HuH-7.5 (cell line): ENCODE data around the gene RFC4.
A peak's percentile ranks its signal among the peaks of the same experiment; 100 is the strongest.

ENCODE experiments used
- DNase-seq: peaks from one replicate; pipeline ENCODE4 v3.0.0; 2011; ENCODE audit warnings: low spot score

The RFC4 gene

DNA sequence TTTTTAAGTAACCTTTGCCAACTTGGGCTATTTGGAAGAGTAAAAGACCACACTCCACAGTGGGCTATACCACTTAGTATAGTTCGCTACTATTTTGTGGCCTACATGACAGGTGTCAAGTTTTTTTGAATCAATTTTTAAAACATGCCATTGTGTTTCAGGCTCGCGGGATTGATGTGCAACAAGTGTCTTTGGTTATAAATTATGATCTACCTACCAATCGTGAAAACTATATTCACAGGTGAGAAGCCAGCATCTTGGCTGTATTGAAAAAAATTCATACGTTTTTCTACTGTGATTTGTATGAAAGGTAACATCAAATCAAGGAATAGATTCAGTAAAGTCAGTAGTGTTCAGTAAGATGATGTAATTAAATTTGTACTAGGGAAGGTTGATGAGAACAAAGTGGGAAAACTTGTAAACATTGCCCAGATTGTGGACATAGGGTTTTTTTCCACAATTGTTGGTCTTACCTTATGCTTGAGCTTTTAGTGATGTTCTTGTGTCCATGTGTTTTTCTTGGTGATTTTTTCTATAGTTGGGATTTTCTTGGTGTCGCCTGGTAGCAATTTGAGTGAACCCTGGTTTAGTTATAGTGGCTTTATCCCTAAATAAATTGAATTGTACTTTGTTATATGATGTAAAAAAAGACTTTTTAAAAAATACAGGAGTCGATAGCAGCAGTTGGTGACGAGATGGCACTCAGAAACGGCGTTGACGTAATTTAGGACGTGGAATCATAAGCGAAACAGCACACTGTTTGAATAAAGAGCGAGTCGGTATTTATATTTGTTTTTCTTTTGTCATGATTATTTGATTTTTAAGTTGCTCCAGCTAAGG, 18.4 kb downstream of the RFC4 start:
- DNase-seq, result no peak

DNA sequence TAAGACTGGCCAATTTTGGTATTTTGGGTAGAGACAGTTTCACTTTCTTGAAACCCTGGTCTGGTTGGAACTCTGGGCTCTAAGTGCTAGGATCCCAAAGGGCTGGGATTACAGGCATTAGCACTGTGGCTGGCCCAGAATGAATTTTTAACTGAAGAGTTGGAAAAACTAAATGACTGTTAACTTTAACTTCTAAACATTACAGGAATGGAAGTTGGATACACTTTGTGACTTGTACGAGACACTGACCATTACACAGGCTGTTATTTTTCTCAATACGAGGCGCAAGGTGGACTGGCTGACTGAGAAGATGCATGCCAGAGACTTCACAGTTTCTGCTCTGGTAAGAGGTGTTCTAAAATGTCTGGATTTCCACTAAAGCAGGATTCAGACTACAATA, 19.4 kb downstream of the RFC4 start:
- no peak for DNase-seq

DNA sequence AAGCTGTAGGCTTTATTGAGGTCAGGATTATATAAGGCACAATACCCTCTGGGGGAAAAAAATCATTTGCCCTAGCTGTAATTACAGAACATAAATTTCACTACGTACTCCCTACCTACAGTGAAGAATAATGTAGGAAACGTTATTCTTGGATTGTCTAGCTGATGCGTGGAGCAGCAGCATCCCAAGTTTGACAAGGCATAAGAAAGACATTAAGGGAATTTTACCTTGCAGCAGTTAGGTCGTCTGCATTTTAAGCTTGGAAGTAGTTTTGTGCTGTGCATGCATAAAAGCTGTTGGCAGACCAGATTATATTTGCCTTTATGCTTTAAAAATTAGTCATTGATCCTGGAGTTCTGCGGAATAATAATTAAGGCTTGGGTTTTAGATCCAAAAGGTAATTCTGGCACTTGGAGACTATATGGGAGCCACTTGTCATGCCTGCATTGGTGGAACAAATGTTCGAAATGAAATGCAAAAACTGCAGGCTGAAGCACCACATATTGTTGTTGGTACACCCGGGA, 20.7 kb downstream of the RFC4 start:
- no peak for DNase-seq

DNA sequence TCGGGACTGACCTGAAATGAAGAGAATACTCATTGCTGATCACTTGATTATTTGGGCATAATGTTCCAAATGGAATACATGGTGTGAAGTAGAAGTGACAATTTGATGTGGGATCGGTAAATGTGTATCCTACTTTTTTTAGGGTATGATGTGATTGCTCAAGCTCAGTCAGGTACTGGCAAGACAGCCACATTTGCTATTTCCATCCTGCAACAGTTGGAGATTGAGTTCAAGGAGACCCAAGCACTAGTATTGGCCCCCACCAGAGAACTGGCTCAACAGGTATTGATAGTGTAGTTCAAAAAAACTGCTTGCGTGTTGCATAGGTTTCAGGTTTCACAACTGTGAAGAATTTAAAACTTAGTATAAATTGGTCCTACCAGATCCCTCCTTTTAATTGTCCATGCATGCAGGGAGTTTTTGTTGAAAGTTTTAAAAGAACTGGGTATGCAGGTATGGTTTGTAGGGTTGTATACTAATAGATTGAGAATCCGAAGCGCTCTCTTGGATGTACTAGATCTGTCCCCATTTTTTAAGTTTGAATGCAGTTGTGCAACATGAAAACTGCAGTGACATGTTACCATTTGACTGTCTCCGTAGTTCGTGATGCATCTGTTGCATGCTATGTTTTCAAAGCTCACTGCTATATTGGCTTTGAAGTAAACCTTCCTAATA, 21.3 kb downstream of the RFC4 start:
- no peak for DNase-seq

DNA sequence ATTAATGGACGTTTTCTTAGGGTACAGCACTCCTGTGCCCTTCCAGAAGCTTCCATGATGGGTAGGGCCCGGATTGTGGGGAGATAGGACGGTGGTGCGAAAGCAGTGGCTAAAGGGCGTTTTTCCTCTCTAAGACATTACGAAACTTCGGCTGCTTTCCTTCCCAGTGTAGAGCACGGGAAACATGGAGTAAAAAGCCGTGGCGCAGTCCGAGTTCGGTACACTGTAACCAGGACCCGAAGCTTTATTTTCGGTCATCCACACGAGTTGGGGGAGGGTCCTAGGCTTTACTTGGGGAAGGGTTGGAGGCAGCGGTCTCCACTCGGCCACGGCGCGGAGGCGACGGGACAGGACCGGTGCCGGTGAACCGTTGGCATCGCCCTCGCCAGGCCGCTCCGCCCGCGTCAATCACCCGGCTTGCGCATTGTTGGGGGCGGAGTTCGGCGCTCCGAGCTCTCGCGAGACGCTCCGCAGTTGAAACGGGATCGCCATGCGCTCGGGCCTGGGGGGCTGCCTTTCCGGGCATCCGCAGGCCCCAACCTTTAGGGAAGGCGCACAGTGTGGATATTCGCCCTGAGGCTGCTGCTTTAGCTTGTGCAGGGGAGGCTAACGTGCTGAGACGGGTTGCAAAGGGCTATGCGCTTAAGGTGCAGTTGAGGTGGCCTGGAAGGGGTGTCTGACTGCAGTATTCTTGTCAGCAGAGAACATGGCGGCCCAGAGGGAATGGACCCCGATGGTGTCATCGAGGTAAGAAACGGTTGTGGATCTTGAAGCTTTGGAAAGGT, 22.4 kb downstream of the RFC4 start:
- DNase-seq, result no peak

DNA sequence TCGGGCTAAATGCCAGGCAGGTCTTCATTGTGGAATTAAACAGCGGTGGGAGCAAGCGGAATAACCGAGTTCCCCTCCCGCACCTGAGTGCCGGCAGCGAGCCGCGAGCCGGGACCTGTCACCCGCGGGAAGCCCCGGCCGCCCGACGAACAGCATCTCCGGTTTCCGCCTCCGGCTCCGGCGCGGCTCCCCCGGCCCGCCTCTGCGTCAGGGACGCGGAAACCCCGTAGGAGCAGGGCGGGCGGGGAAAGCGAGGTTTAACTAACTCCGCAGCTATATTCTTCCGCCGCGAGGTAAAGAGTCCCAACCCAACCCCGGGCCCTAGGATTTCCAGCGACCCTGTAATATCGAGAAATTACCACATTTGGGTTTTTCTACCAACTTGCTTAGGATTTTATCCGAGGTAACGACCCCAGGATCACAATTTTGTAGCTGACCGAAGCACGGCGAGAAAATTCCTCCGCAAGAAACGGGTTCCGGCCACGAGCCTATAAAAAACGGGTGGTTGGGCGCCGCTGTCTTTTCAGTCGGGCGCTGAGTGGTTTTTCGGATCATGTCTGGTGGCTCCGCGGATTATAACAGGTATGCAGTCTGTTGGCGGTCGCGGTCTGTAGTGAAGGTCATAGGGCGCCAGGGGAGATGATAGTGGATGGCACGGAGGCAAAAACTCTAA, 23.1 kb downstream of the RFC4 start, which contains the start of gene EIF4A2:
TSS of gene EIF4A2 (plus strand) at position 520 of the 673 bp plus-strand sequence. CDS start at position 554, 34 bp downstream.
- peak; percentile 76 for DNase-seq

DNA sequence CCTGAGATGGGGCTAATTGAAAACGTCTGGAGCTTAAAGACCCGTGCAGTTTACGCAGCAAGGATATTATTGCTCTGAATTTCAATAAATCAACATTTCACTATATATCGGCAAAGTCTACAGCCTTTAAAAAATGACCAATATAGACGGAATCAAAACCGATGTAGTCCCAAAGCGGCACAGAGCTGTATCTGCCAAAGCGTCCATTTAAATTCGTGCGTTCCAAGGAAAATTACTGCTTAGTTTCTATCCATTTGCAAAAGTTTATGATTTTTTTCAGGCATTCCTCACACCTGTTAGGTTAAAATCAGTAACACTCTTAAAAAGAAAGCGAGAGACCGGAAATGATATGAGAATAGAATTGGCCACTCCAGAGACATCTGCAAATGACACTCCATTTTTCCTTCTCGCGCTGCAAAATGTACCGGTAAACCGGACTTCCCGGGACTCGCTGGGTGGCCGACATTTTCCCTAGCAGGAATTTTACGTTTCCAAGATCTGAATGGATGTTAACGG, 23.7 kb downstream of the RFC4 start:
- no peak for DNase-seq

DNA sequence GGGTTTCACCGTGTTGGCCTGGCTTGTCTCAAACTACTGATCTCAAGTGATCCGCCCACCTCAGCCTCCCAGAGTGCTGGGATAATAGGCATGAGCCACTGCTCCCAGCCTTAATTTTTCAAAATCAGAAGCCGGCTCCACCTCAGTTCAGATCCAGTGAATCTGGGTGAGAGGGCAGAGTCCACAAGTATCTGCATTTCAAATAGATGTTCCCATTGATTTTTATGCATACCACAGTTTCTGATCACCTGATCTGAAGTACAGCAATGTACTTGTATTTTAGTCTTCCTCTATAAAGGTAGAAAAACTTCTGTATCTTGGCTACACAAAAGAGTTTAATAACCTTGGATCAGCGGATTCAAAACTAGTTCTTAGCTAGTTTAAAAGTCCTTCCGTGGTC, 27.1 kb downstream of the RFC4 start:
- DNase-seq, result no peak

DNA sequence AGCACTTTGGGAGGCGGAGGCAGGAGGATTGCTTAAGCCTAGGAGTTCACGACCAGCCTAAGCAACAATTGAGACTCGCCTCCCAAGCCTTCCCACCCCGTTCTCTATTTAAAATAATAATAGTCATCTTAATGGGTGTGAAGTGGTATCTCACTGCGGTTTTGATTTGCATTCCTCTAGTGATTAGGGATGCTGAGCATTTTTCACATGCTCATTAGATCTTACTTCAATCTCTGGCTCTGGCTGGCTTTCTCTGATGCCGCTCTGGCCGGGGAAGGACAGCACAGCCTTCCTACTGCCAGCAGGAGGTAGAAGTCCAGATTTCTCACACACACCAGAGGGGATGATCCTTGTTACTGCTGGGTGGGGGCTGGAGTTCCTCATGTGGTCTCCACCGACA, 30.3 kb downstream of the RFC4 start:
- no peak for DNase-seq

DNA sequence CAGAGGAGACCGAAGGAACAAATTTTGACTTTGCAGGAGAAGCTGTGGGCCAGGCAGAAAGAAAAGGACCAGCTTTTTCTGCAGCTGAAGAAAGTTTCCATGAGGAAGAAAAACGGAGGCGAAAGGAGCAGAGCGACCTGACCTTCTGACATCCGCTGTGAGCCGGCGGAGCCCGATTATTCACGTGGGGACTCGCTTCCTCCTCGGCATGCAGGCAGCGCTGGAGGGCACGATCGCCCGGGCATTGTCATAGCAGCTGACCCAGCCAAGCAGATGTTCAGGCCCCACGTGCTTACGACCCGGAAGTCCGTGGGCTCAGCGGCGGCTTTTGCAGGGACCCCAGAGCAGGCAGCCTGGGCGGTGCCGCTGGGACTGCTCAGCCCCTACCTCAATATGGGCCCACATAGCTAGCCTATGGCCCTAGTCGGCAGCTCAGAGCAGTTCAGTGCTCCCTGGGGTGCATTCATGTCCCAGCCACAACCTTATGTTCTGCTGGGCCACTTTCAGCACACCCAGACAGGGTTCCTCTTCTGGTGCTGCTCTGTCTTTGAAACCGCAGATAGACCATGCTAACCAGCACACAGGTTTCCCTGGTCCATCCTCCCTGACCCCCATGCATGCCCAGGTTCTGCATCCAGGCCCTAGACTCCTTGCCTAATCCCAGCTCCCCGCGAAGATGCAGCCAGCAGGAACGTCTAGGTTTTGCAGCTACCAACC, 33.4 kb downstream of the RFC4 start:
- no peak for DNase-seq

DNA sequence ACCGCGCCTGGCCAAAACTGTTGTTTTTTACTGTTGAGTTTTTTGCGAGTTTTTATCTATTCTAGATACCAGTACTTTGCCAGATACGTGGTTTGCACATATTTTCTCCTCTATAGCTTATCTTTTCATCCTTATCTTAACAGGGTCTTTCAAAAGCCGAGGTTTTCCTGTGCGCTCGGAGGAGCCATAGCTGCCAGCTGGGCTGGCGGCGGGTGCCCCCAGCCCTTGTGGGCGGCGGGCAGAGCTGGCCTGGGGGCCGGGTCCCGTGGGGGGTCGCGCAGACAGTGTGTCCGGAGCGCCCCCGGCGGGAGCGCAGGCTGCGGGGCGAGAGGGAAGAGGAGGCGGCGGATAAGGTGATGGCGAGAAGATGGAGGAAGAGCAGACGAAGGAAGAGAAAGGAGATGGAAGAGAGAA, 34.0 kb downstream of the RFC4 start:
- no peak for DNase-seq

DNA sequence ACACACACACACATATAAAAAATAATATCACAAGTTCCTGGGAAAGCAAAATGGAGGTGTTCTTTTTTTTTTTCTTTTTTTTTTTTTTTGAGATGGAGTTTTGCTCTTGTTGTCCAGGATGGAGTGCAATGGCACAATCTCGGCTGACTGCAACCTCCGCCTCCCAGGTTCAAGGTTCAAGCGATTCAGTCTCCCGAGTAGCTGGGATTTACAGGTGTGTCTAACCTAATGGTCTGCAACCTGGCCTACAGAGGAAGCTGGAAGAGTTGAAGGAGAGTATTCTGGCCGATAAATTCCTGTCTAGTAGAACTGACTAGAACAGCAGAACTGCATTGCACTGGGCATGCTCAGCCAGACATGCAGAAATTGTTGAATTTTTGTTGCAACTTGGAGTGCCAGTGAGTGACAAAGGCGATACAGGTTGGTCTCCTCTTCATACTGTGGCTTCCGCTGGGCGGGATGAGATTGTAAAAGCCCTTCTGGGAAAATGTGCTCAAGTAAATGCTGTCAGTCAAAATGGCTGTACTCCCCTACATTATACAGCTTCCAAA, 45.3 kb downstream of the RFC4 start:
- DNase-seq, result no peak

DNA sequence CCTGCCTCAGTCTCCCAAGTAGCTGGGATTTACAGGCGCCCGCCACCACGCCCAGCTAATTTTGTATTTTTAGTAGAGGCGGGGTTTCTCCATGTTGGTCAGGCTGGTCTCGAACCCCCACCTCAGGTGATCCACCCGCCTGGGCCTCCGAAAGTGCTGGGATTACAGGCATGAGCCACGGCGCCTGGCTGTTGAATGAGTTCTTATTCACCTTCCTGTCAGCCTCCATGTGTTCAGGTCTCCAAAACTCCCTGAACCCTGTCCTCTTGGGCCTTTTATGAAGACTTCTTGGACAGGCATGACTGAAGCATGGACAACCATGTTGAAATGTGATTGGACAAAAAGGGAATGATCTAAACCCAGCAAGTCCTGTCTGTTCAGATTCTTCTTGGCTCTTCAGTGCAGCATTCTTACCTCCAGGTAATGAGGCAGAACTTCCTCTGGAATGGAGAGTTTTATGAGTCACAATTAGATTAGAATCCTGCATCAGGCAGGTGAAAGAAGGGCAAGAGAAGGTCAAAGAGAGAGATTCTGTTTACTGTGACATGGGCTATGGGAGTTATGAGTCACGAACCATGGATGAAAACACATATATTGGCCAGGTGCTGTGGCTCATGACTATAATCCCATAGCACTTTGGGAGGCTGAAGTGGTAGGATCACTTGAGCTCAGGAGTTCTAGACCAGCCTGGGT, 46.0 kb downstream of the RFC4 start:
- no peak for DNase-seq

DNA sequence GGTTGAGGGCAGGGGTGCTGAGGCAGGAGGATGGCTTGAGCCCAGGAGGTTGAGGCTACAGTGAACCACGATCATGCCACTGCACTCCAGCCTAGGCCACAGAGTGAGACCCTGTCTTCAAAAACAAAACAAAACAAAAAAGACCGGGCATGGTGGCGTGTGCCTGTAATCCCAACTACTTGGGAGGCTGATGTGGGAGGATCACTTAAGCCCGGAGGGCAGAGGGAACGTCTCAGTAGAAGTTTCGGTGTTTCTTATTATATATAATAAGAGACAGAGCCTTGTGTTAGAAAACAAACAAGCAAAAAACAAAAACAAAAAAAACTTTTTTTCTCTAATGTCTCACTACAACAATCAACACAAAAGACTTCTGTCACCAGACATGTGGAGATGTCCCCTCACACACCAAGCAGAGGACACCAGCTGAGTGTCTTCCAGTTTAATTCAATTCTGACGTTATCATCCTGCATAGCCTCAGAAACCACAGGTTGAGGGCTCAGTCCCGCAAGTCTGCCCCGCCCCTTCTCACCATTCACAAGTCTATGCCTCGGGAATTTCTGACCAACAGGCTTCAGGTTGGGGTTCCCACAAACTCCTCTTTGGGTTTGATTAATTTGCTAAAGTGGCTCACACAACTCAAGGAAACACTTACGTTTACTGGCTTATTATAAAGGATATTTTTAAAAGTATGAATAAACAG, 46.9 kb downstream of the RFC4 start:
- DNase-seq, result no peak

DNA sequence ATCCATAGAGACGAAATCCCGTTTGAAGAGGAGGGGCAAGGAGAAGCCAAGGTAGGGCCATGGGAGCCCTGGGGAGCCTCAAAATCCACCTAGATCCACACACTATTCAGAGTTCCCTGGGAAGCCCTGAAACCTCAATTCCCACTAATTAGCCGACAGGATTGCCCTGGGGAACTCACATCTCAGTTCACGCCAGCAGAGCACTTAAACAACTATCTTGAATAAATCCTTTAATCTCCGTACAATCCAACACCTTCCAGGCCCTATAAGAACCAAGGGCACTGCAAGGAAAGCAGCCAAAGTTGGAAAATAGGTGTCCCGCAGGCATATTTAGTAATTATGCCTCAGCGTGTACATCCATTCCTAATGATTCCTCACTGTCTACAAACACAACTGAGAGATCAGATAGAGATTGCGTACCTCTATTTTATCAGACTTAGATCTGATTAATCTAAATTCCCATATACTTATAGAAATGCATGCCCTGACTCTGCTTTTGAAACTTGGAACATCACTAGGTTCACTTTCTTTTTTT, 48.5 kb downstream of the RFC4 start:
- no peak for DNase-seq

DNA sequence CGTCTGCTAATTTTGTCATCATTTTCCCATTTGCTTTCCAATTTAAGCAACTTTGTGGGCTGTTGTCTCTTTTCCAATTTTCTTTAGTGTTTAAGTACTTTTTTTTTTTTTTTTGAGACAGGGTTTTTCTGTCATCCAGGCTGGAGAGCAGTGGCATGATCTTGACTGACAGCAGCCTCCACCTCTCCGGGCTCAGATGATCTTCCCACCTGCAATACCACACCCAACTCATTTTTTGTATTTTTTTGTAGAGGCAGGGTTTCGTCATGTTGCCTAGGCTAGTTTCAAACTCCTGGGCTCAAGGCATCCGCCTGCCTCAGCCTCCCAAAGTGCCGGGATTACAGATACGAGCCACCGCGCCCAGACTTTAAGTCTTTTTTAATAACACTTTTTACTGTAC, 49.1 kb downstream of the RFC4 start:
- no peak for DNase-seq

DNA sequence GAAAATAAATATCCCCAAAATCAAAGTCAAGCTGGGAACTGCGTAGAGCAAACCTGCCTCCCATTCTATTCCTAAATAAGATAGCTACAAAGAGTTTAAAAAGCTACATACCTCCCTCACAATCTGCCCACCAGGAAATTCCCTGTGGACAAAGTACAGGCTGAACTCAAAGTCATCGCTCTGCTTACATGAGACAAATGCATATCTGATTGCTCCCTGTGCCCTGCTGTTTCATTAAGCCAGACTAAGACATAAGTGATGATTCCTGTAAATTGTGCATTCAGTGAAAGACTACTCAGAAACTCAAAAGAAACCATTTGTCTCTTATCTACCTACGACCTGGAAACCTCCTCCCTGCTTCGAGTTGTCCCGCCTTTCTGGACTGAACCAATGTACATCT, 51.4 kb downstream of the RFC4 start:
- no peak for DNase-seq

DNA sequence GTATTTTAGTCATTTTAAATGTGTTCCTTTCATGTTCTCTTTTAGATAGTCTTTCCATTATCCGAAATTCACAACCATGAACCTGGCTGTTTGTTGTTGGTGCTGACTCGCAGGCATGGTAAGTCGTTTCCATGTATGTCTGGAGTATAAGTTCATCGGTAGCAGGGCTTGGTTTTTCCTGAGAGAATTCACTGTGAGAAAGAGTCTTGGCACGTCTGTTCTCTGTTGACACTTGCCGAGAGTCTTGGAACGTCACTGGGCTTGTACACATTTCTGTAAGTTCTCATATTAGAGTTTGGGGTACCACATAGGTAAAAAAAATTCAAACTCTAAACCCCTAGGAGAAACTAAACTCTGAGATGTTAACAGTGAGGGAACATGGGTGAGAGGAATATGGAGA, 52.3 kb downstream of the RFC4 start:
- no peak for DNase-seq

DNA sequence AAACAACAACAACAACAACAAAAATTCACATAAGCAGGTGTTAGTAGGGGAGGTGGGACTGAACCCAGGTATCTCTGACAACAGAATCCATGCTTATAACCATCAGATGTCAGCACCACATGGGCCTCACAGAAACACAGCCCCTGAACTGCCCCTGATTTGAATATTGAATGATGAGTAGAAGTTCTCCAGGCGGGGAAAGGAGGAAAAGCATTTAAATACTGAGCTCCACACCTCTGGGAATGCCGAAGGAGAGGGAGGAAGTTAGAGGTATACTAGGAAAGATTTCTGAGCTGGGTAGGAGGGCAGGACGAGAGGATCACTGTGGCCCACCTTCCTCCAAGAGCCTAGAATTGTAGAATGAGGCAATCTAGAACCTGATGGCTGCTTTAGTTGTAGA, 54.8 kb downstream of the RFC4 start:
- DNase-seq, result no peak
